Activated CD4-positive, alpha-beta memory T cell treated with anti-CD3 and anti-CD28 coated beads, Interleukin-2, amount 10 ng/mL, durations not matched to agents 7 days and 5 days (primary cell): ENCODE results near the gene SDF4. TPM values are rescaled to one million over a fixed set of nuclear protein-coding genes. Genes with fewer than 3 reads are reported as not detected.

Source experiments
- CTCF ChIA-PET: fragments of 350-600 bp; sonication (Branson Sonifier 250); formaldehyde crosslinking; loops from one replicate; lab custom pipeline; 2021; ENCODE audit warnings: antibody characterized with exemption, inconsistent platforms; lab: Charles Lee
- POLR2A ChIA-PET: fragments of 350-600 bp; sonication (Branson Sonifier 250); formaldehyde crosslinking; loops from one replicate; lab custom pipeline; 2021; ENCODE audit warnings: antibody characterized with exemption; lab: Charles Lee
- DNase-seq: peaks from one replicate; pipeline ENCODE4 v3.0.0-alpha.2; 2020
- H3K27ac Mint-ChIP-seq: one replicate; pipeline ENCODE4 v1.8.0; 2021; ENCODE audit warnings: mild to moderate bottlenecking, mixed read lengths
- H3K27me3 Mint-ChIP-seq: one replicate; pipeline ENCODE4 v1.8.0; 2021; ENCODE audit warnings: mixed read lengths
- H3K36me3 Mint-ChIP-seq: one replicate; pipeline ENCODE4 v1.8.0; 2021; ENCODE audit warnings: low read depth, mixed read lengths
- H3K4me1 Mint-ChIP-seq: one replicate; pipeline ENCODE4 v1.8.0; 2021; ENCODE audit warnings: mixed read lengths
- H3K4me3 Mint-ChIP-seq: one replicate; pipeline ENCODE4 v1.8.0; 2021; ENCODE audit warnings: mild to moderate bottlenecking, mixed read lengths
- H3K9me3 Mint-ChIP-seq: one replicate; pipeline ENCODE4 v1.8.0; 2021; ENCODE audit warnings: mixed read lengths
- total RNA-seq, 2 experiments: library from RNA; stranded (reverse); gene quantifications; one replicate each; pipeline ENCODE4 v1.2.3, GENCODE V29; 2021

Gene SDF4
- total RNA-seq, 2 experiments from 2014 or later = 181 TPM

DNA sequence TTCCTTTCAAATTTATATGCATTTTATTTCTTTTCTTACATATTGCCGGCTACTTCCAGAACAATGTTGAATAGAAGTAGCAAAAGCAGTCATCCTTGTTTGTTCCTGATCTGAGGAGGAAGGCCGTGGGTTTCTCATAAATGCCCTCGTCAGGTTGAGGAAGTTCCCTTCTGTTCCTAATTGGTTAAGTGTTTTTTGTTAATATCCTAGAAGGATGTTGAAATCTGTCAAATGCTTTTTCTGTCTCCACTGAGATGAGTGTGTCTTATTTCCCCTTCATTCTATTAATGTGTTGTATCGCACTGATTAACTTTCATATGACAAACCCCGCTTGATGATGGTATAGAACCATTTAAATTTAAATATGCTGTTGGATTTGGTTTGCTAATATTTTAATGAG lies 42.7 kb downstream of the SDF4 start:
- DNase-seq = no peak
- CTCF ChIA-PET = no interaction called here
- H3K9me3 Mint-ChIP-seq = peaks cover 5% of the 10 kb centered on the region
- H3K36me3 Mint-ChIP-seq = no peaks in the 10 kb centered on the region
- H3K4me3 Mint-ChIP-seq = no peak overlapping the region
- no peaks in the 10 kb centered on the region for H3K4me1 Mint-ChIP-seq
- POLR2A ChIA-PET = no interaction called here
- peaks cover 16% of the 10 kb centered on the region for H3K27me3 Mint-ChIP-seq
- no peak overlapping the region for H3K27ac Mint-ChIP-seq

- H3K4me1 Mint-ChIP-seq = peaks cover 2% of the 10 kb centered on the region
- no peak for DNase-seq
- ChIA-PET CTCF (no interaction called here), POLR2A (interaction anchor here (0.6 to 1.6 kb wide), 2 partner anchors 12 to 30 kb away, joined by 4 read pairs; no protein-coding TSS in a partner anchor)
- H3K27ac Mint-ChIP-seq = no peak overlapping the region
- H3K36me3 Mint-ChIP-seq = no peaks in the 10 kb centered on the region
- peaks cover 15% of the 10 kb centered on the region for H3K27me3 Mint-ChIP-seq
- H3K9me3 Mint-ChIP-seq = peaks cover 5% of the 10 kb centered on the region
- no peak overlapping the region for H3K4me3 Mint-ChIP-seq
These were observed 43.9 kb downstream of the SDF4 start for GRCh38 chr1:1187938-1188337.

- H3K27ac Mint-ChIP-seq = no peak overlapping the region
- DNase-seq = no peak
- CTCF ChIA-PET = no interaction called here
- no peaks in the 10 kb centered on the region for H3K36me3 Mint-ChIP-seq
- H3K9me3 Mint-ChIP-seq = no peaks in the 10 kb centered on the region
- H3K4me3 Mint-ChIP-seq = no peak overlapping the region
- H3K27me3 Mint-ChIP-seq = peaks cover 10% of the 10 kb centered on the region
- H3K4me1 Mint-ChIP-seq = peaks cover 6% of the 10 kb centered on the region
- POLR2A ChIA-PET = no interaction called here
These were observed 46.6 kb downstream of the SDF4 start for GRCh38 chr1:1185101-1185765.

- H3K4me3 Mint-ChIP-seq = no peak overlapping the region
- no peaks in the 10 kb centered on the region for H3K9me3 Mint-ChIP-seq
- ChIA-PET CTCF (no interaction called here), POLR2A (no interaction called here)
- no peak for DNase-seq
- H3K27me3 Mint-ChIP-seq = peaks cover 4% of the 10 kb centered on the region
- peaks cover 6% of the 10 kb centered on the region for H3K4me1 Mint-ChIP-seq
- H3K27ac Mint-ChIP-seq = no peak overlapping the region
- H3K36me3 Mint-ChIP-seq = no peaks in the 10 kb centered on the region
These were observed 47.7 kb downstream of the SDF4 start for GRCh38 chr1:1183833-1184775.

DNA sequence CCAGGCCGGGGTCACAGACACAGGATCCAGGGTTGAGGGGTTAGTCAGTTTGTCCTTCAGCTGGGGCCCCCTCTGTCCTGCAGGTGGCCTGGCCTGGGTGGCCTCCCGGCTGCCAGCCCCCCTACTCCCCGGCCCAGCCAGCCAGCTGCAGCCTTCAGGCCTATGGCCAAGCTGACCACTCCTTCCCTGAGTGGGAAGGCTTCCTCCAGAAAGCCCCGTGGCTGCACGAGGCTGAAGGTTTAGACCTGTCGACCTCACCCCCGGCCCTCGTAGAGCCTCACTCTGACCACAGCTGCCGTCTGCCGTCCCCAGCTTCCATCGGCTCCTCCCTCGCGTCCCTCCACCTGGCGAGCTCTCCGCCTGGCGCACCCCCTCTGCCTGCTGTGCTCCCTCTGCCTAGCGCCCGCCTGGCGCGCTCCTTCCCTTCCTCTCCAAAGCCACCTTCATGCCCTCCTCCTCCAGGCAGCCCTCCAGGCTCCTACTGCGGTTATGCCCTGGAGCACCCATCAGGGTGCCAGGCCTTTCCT lies 48.5 kb downstream of the SDF4 start:
- DNase-seq = no peak
- no peaks in the 10 kb centered on the region for H3K27me3 Mint-ChIP-seq
- ChIA-PET CTCF (no interaction called here), POLR2A (no interaction called here)
- no peaks in the 10 kb centered on the region for H3K9me3 Mint-ChIP-seq
- H3K4me1 Mint-ChIP-seq = peaks cover 6% of the 10 kb centered on the region
- H3K27ac Mint-ChIP-seq = no peak overlapping the region
- H3K36me3 Mint-ChIP-seq = no peaks in the 10 kb centered on the region
- no peak overlapping the region for H3K4me3 Mint-ChIP-seq

DNA sequence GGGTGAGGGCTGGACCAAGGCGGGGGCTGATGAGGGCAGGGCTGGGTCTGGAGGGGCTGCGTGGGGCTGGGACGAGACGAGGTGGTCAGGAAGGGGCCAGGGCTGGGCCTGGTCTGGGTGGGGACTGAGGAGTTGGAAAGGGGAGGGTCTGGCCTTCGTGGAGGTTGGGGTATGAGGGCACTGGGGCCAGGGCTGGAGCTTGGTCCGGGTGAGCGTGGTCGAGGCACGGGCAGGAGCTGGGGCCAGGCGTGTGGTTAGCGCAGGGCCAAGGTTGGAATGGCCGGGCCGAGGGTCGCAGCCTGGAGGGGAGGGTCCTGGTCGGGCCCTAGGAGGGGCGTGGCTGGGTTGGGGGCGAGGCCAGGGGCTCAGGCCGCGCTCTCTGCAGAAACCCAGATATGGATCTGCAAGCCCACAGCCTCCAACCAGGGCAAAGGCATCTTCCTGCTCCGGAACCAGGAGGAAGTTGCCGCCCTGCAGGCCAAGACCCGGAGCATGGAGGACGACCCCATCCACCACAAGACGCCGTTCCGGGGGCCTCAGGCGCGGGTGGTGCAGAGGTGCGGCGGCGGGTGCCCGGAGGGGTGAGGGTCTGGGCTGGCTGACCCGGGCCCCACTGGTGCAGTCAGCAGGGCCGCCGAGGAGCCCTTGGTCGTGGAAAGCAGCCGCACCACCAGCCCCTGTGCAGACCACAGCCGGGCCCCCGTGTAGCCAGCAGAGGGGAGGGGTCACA lies 49.1 kb downstream of the SDF4 start:
- H3K36me3 Mint-ChIP-seq = no peaks in the 10 kb centered on the region
- no peak overlapping the region for H3K4me3 Mint-ChIP-seq
- no peak for DNase-seq
- H3K27me3 Mint-ChIP-seq = no peaks in the 10 kb centered on the region
- H3K4me1 Mint-ChIP-seq = peaks cover 6% of the 10 kb centered on the region
- no peaks in the 10 kb centered on the region for H3K9me3 Mint-ChIP-seq
- H3K27ac Mint-ChIP-seq = no peak overlapping the region
- ChIA-PET POLR2A (no interaction called here), CTCF (no interaction called here)

GRCh38 chr1:1181938-1182410 lies 49.8 kb downstream of the SDF4 start:
- Mint-ChIP-seq H3K27me3 (peaks cover 2% of the 10 kb centered on the region), H3K36me3 (no peaks in the 10 kb centered on the region), H3K27ac (no peak overlapping the region), H3K9me3 (no peaks in the 10 kb centered on the region), H3K4me3 (no peak overlapping the region), H3K4me1 (peaks cover 6% of the 10 kb centered on the region)
- ChIA-PET POLR2A (no interaction called here), CTCF (no interaction called here)
- no peak for DNase-seq

GRCh38 chr1:1181129-1181937 lies 50.5 kb downstream of the SDF4 start:
- peaks cover 6% of the 10 kb centered on the region for H3K4me1 Mint-ChIP-seq
- H3K27ac Mint-ChIP-seq = no peak overlapping the region

DNA sequence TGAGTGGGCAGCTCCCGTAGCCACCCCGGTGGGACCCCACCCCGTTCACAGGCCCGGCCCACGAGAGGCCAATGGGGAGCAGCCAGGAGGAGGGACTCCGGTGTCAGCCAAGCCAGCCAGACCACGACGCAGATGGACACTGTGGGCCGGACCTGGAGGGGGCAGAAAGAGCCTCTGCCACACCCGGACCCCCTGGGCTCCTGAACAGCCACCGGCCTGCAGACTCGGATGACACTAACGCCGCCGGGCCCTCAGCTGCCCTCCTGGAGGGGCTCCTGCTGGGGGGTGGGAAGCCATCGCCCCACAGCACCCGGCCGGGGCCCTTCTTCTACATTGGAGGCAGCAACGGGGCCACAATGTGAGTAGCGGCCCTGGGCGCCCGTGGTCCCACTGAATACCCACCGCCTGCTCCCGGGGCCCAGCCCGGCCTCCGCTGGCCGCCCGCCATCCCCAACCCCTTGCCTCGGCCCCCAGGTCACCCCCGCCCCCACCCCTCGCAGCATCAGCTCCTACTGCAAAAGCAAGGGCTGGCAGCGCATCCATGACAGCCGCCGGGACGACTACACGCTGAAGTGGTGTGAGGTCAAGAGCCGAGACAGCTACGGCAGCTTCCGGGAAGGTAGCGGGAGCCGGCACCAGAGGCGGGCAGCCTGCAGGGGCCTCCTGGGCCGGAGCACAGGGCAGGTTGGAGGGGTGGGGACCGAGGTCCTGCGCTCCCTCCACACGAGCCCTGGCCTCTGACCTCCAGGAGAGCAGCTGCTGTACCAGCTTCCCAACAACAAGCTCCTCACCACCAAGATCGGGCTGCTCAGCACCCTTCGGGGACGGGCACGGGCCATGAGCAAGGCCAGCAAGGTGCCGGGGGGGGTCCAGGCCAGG lies 51.6 kb downstream of the SDF4 start:
- no peak for DNase-seq
- peaks cover 8% of the 10 kb centered on the region for H3K27me3 Mint-ChIP-seq
- no peak overlapping the region for H3K4me3 Mint-ChIP-seq
- H3K9me3 Mint-ChIP-seq = no peaks in the 10 kb centered on the region
- POLR2A ChIA-PET = no interaction called here
- peaks cover 9% of the 10 kb centered on the region for H3K4me1 Mint-ChIP-seq
- no peaks in the 10 kb centered on the region for H3K36me3 Mint-ChIP-seq
- no peak overlapping the region for H3K27ac Mint-ChIP-seq
- CTCF ChIA-PET = no interaction called here

More at GRCh38 chr1:1181129-1181937, 50.5 kb downstream of the SDF4 start:
- Mint-ChIP-seq H3K9me3 (no peaks in the 10 kb centered on the region), H3K36me3 (no peaks in the 10 kb centered on the region), H3K27me3 (peaks cover 5% of the 10 kb centered on the region), H3K4me3 (no peak overlapping the region)
- POLR2A ChIA-PET = no interaction called here
- DNase-seq = no peak
- CTCF ChIA-PET = no interaction called here

GRCh38 chr1:1179346-1179982 lies 52.3 kb downstream of the SDF4 start:
- Mint-ChIP-seq H3K9me3 (no peaks in the 10 kb centered on the region), H3K4me1 (peaks cover 12% of the 10 kb centered on the region), H3K36me3 (no peaks in the 10 kb centered on the region), H3K27me3 (peaks cover 8% of the 10 kb centered on the region), H3K27ac (no peak overlapping the region), H3K4me3 (no peak overlapping the region)
- DNase-seq = no peak
- ChIA-PET POLR2A (no interaction called here), CTCF (no interaction called here)

DNA sequence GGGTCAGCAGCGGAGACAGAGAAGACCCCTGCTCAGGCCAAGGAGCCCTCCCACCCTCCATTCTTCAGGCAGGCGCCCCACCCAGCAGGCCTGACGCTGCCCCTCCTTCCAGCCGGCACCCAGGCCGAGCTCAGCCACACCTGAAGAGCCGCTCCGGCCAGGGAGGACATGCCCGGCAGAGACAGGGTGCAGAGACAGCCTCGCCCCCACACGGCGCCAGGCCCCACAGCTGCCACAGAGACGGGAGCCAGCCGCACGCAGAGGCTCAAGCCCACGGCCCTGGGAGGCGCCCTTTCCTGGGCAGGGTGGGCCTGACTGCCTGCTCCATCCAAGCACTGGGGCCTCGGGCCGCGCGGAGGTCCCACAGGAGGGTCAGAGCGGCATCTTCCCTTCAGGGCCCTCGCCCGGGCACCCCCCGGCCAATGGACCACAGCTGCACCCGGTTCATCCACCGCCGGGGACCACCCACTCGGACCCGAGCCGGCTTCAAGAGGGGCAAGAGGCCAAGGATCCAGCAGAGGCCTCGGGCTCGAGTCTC lies 52.9 kb downstream of the SDF4 start:
- no peaks in the 10 kb centered on the region for H3K36me3 Mint-ChIP-seq
- DNase-seq = no peak
- H3K4me3 Mint-ChIP-seq = no peak overlapping the region
- peaks cover 14% of the 10 kb centered on the region for H3K4me1 Mint-ChIP-seq
- H3K27ac Mint-ChIP-seq = no peak overlapping the region
- no peaks in the 10 kb centered on the region for H3K9me3 Mint-ChIP-seq
- peaks cover 8% of the 10 kb centered on the region for H3K27me3 Mint-ChIP-seq
- ChIA-PET POLR2A (no interaction called here), CTCF (no interaction called here)
